Neuron (in vitro differentiated cells): ENCODE measurements around the gene SUDS3.
A peak's percentile ranks its signal among the peaks of the same experiment; 100 is the strongest.

ENCODE experiments used
- H2AFZ ChIP-seq: one replicate; pipeline ENCODE4 v1.6.1; 2013; ENCODE audit warnings: low read depth, mild to moderate bottlenecking, inconsistent platforms, low read length, moderate library complexity
- H3K27me3 ChIP-seq: one replicate; pipeline ENCODE4 v1.6.1; 2013; ENCODE audit warnings: low read length; ENCODE audit not compliant: insufficient read depth
- H3K36me3 ChIP-seq: one replicate; pipeline ENCODE4 v1.6.1; 2013; ENCODE audit warnings: low read length; ENCODE audit not compliant: insufficient read depth
- H3K4me1 ChIP-seq: one replicate; pipeline ENCODE4 v1.6.1; 2013; ENCODE audit warnings: low read length; ENCODE audit not compliant: insufficient read depth
- H3K4me3 ChIP-seq: 2 replicates; pipeline ENCODE4 v1.5.1; 2013; ENCODE audit warnings: mild to moderate bottlenecking, low read length, moderate library complexity
- H3K9me3 ChIP-seq: one replicate; pipeline ENCODE4 v1.6.1; 2013; ENCODE audit warnings: low read length

SUDS3 gene

GRCh38 chr12:118361092-118361404, 15.3 kb upstream of the SUDS3 start:
- Histone ChIP-seq H2AFZ (no peak overlapping the region), H3K27me3 (no peaks in the 10 kb centered on the region), H3K4me3 (no peak overlapping the region), H3K9me3 (no peaks in the 10 kb centered on the region), H3K4me1 (no peaks in the 10 kb centered on the region), H3K36me3 (no peaks in the 10 kb centered on the region)

GRCh38 chr12:118361889-118362288, 14.5 kb upstream of the SUDS3 start:
- H3K9me3 ChIP-seq = no peaks in the 10 kb centered on the region
- no peaks in the 10 kb centered on the region for H3K4me1 ChIP-seq
- no peak overlapping the region for H3K4me3 ChIP-seq
- H2AFZ ChIP-seq = no peak overlapping the region
- no peaks in the 10 kb centered on the region for H3K36me3 ChIP-seq
- no peaks in the 10 kb centered on the region for H3K27me3 ChIP-seq

- Histone ChIP-seq H2AFZ (no peak overlapping the region), H3K36me3 (no peaks in the 10 kb centered on the region), H3K27me3 (peaks cover 25% of the 10 kb centered on the region), H3K4me3 (no peak overlapping the region), H3K9me3 (no peaks in the 10 kb centered on the region), H3K4me1 (peaks cover 14% of the 10 kb centered on the region)
These were observed 7.5 kb upstream of the SUDS3 start for GRCh38 chr12:118368821-118369220.

GRCh38 chr12:118370601-118371000, 5.8 kb upstream of the SUDS3 start:
- H3K36me3 ChIP-seq = no peaks in the 10 kb centered on the region
- H3K9me3 ChIP-seq = no peaks in the 10 kb centered on the region
- H3K27me3 ChIP-seq = peaks cover 25% of the 10 kb centered on the region
- H2AFZ ChIP-seq = peak overlapping the region; percentile 98
- H3K4me1 ChIP-seq = peaks cover 24% of the 10 kb centered on the region
- no peak overlapping the region for H3K4me3 ChIP-seq

GRCh38 chr12:118371321-118372282, 4.8 kb upstream of the SUDS3 start:
- Histone ChIP-seq H3K36me3 (no peaks in the 10 kb centered on the region), H3K9me3 (no peaks in the 10 kb centered on the region), H3K4me3 (peak overlapping the region; percentile 94), H3K27me3 (peaks cover 25% of the 10 kb centered on the region), H2AFZ (peak overlapping the region; percentile 98), H3K4me1 (peaks cover 28% of the 10 kb centered on the region)

GRCh38 chr12:118372541-118373495, 3.5 kb upstream of the SUDS3 start, which contains the start of gene TAOK3:
TAOK3 (minus strand) TSS chr12:118372907; CDS start chr12:118255567, 117,340 bp downstream.
- Histone ChIP-seq H3K9me3 (no peaks in the 10 kb centered on the region), H2AFZ (peak within 1 kb of the TSS; percentile 98), H3K27me3 (peaks cover 25% of the 10 kb centered on the region), H3K36me3 (no peaks in the 10 kb centered on the region), H3K4me3 (peak within 1 kb of the TSS; percentile 95), H3K4me1 (peaks cover 38% of the 10 kb centered on the region)

- peaks cover 25% of the 10 kb centered on the region for H3K27me3 ChIP-seq
- H3K4me3 ChIP-seq = peak overlapping the region; percentile 95
- peaks cover 43% of the 10 kb centered on the region for H3K4me1 ChIP-seq
- no peaks in the 10 kb centered on the region for H3K9me3 ChIP-seq
- H2AFZ ChIP-seq = peak overlapping the region; percentile 68
- no peaks in the 10 kb centered on the region for H3K36me3 ChIP-seq
These were observed 2.7 kb upstream of the SUDS3 start for GRCh38 chr12:118373616-118374015.

GRCh38 chr12:118374126-118374725, 2.1 kb upstream of the SUDS3 start:
- Histone ChIP-seq H3K9me3 (no peaks in the 10 kb centered on the region), H3K36me3 (peaks cover under 1% of the 10 kb centered on the region), H3K4me1 (peaks cover 43% of the 10 kb centered on the region), H3K27me3 (peaks cover 25% of the 10 kb centered on the region), H2AFZ (no peak overlapping the region), H3K4me3 (peak overlapping the region; percentile 95)

- peaks cover 21% of the 10 kb centered on the region for H3K27me3 ChIP-seq
- no peak overlapping the region for H2AFZ ChIP-seq
- H3K4me1 ChIP-seq = peaks cover 43% of the 10 kb centered on the region
- H3K36me3 ChIP-seq = peaks cover 7% of the 10 kb centered on the region
- H3K4me3 ChIP-seq = no peak overlapping the region
- H3K9me3 ChIP-seq = no peaks in the 10 kb centered on the region
These were observed 1.4 kb upstream of the SUDS3 start for GRCh38 chr12:118374909-118375308.

GRCh38 chr12:118375348-118375747, 1.0 kb upstream of the SUDS3 start:
- Histone ChIP-seq H3K4me1 (peaks cover 43% of the 10 kb centered on the region), H3K36me3 (peaks cover 11% of the 10 kb centered on the region), H2AFZ (no peak overlapping the region), H3K27me3 (peaks cover 16% of the 10 kb centered on the region), H3K9me3 (no peaks in the 10 kb centered on the region), H3K4me3 (peak overlapping the region; percentile 96)

GRCh38 chr12:118377021-118377883, 897 bp downstream of the SUDS3 start:
- Histone ChIP-seq H3K9me3 (no peaks in the 10 kb centered on the region), H3K36me3 (peaks cover 28% of the 10 kb centered on the region), H2AFZ (peak overlapping the region; percentile 60), H3K4me1 (peaks cover 34% of the 10 kb centered on the region), H3K4me3 (peak overlapping the region; percentile 96), H3K27me3 (no peaks in the 10 kb centered on the region)

- peaks cover 30% of the 10 kb centered on the region for H3K36me3 ChIP-seq
- peaks cover 34% of the 10 kb centered on the region for H3K4me1 ChIP-seq
- H3K27me3 ChIP-seq = no peaks in the 10 kb centered on the region
- H3K9me3 ChIP-seq = no peaks in the 10 kb centered on the region
- peak overlapping the region; percentile 96 for H3K4me3 ChIP-seq
- H2AFZ ChIP-seq = no peak overlapping the region
These were observed 1.6 kb downstream of the SUDS3 start for GRCh38 chr12:118377884-118378470.
